ENCODE data around the gene YARS2. TPM values are rescaled to one million over a fixed set of nuclear protein-coding genes. Genes with fewer than 3 reads are reported as not detected.

The YARS2 gene
- polyA plus RNA-seq (2013, experiment 1 of 2), result 34.5 TPM
- 35.5 TPM for polyA plus RNA-seq (2013, experiment 2 of 2)

GRCh38 chr12:32755654-32756475, at the start of gene YARS2:
YARS2 (minus strand) TSS chr12:32755897; CDS start chr12:32755874, 23 bp downstream.
- H3K27me3 ChIP-seq (ENCODE audit: insufficient read depth, low read length, poor library complexity), result no peaks in the 10 kb centered on the region
- H3K4me1 ChIP-seq (ENCODE audit: control insufficient read depth, low read depth, low read length), result peaks cover 4% of the 10 kb centered on the region
- H2BK5ac ChIP-seq (ENCODE audit: low read length), result peak within 1 kb of the TSS; percentile 21
- peaks cover 2% of the 10 kb centered on the region for H3K36me3 ChIP-seq (ENCODE audit: control insufficient read depth, insufficient read depth, low read length)
- H4K8ac ChIP-seq (ENCODE audit: low read depth, low read length), result peak within 1 kb of the TSS; percentile 93
- H2BK120ac ChIP-seq (ENCODE audit: low read depth, low read length), result no peak within 1 kb of the TSS
- H3K4me3 ChIP-seq (ENCODE audit: low read length), result peak within 1 kb of the TSS; percentile 74
- peaks cover 10% of the 10 kb centered on the region for H3K79me1 ChIP-seq (ENCODE audit: low read length)
- no peak within 1 kb of the TSS for H2AK5ac ChIP-seq (ENCODE audit: low read length)
- H2BK15ac ChIP-seq (replicated peaks; ENCODE audit: low read depth), result no peak within 1 kb of the TSS
- peak; percentile 99 for DNase-seq
- H3K56ac ChIP-seq (ENCODE audit: low read length), result peak within 1 kb of the TSS; percentile 94
- no peak within 1 kb of the TSS for H3K23ac ChIP-seq (ENCODE audit: low read length)
- H3K4me2 ChIP-seq (ENCODE audit: low read length), result peak within 1 kb of the TSS; percentile 86
- H3K9ac ChIP-seq (ENCODE audit: low read length), result peak within 1 kb of the TSS; percentile 88
- peak within 1 kb of the TSS; percentile 32 for H3K27ac ChIP-seq (ENCODE audit: low read depth, low read length)
- peaks cover 16% of the 10 kb centered on the region for H3K79me2 ChIP-seq (ENCODE audit: control insufficient read depth, insufficient read depth, low read length)
- H4K5ac ChIP-seq (ENCODE audit: low read length), result peak within 1 kb of the TSS; percentile 63
- H3K4ac ChIP-seq (ENCODE audit: low read depth, low read length), result no peak within 1 kb of the TSS
- peak within 1 kb of the TSS; percentile 11 for H3K18ac ChIP-seq (ENCODE audit: low read length)
- no CpG with 5 or more reads among the region's 39 CpGs for WGBS (ENCODE audit: extremely low coverage, insufficient coverage, low lambda C conversion rate)

- no peak for DNase-seq
Observed at GRCh38 chr12:32804301-32804700, 48.6 kb upstream of the YARS2 start.

GRCh38 chr12:32801269-32801980, 45.7 kb upstream of the YARS2 start:
- Histone ChIP-seq H3K27me3 (ENCODE audit: insufficient read depth, low read length, poor library complexity) (no peaks in the 10 kb centered on the region), H3K23ac (ENCODE audit: low read length) (no peak overlapping the region), H4K8ac (ENCODE audit: low read depth, low read length) (no peak overlapping the region), H2AK5ac (ENCODE audit: low read length) (no peak overlapping the region), H3K4me2 (ENCODE audit: low read length) (no peak overlapping the region), H3K9ac (ENCODE audit: low read length) (no peak overlapping the region), H3K56ac (ENCODE audit: low read length) (no peak overlapping the region), H2BK15ac (replicated peaks; ENCODE audit: low read depth) (no peak overlapping the region), H3K4me1 (ENCODE audit: control insufficient read depth, low read depth, low read length) (no peaks in the 10 kb centered on the region), H3K4me3 (ENCODE audit: low read length) (no peak overlapping the region), H3K4ac (ENCODE audit: low read depth, low read length) (no peak overlapping the region), H3K18ac (ENCODE audit: low read length) (no peak overlapping the region), H3K79me1 (ENCODE audit: low read length) (no peaks in the 10 kb centered on the region), H2BK5ac (ENCODE audit: low read length) (no peak overlapping the region), H4K5ac (ENCODE audit: low read length) (no peak overlapping the region), H2BK120ac (ENCODE audit: low read depth, low read length) (no peak overlapping the region), H3K36me3 (ENCODE audit: control insufficient read depth, insufficient read depth, low read length) (no peaks in the 10 kb centered on the region), H3K79me2 (ENCODE audit: control insufficient read depth, insufficient read depth, low read length) (no peaks in the 10 kb centered on the region), H3K27ac (ENCODE audit: low read depth, low read length) (no peak overlapping the region)
- no CpG with 5 or more reads among the region's 5 CpGs for WGBS (ENCODE audit: extremely low coverage, insufficient coverage, low lambda C conversion rate)
- no peak for DNase-seq

More at GRCh38 chr12:32804301-32804700, 48.6 kb upstream of the YARS2 start:
- no peaks in the 10 kb centered on the region for H3K27me3 ChIP-seq (ENCODE audit: insufficient read depth, low read length, poor library complexity)
- no peak overlapping the region for H3K23ac ChIP-seq (ENCODE audit: low read length)
- no peak overlapping the region for H4K8ac ChIP-seq (ENCODE audit: low read depth, low read length)
- no peak overlapping the region for H3K4ac ChIP-seq (ENCODE audit: low read depth, low read length)
- no peak overlapping the region for H2BK15ac ChIP-seq (replicated peaks; ENCODE audit: low read depth)
- no peak overlapping the region for H3K4me3 ChIP-seq (ENCODE audit: low read length)
- no peaks in the 10 kb centered on the region for H3K79me1 ChIP-seq (ENCODE audit: low read length)
- no peak overlapping the region for H4K5ac ChIP-seq (ENCODE audit: low read length)
- no peak overlapping the region for H3K56ac ChIP-seq (ENCODE audit: low read length)
- no peaks in the 10 kb centered on the region for H3K36me3 ChIP-seq (ENCODE audit: control insufficient read depth, insufficient read depth, low read length)
- no peak overlapping the region for H3K4me2 ChIP-seq (ENCODE audit: low read length)
- no peak overlapping the region for H2BK5ac ChIP-seq (ENCODE audit: low read length)
- H3K18ac ChIP-seq (ENCODE audit: low read length), result no peak overlapping the region
- no peaks in the 10 kb centered on the region for H3K4me1 ChIP-seq (ENCODE audit: control insufficient read depth, low read depth, low read length)
- H3K27ac ChIP-seq (ENCODE audit: low read depth, low read length), result no peak overlapping the region
- H2BK120ac ChIP-seq (ENCODE audit: low read depth, low read length), result no peak overlapping the region
- no peak overlapping the region for H3K9ac ChIP-seq (ENCODE audit: low read length)
- no peak overlapping the region for H2AK5ac ChIP-seq (ENCODE audit: low read length)
- no peaks in the 10 kb centered on the region for H3K79me2 ChIP-seq (ENCODE audit: control insufficient read depth, insufficient read depth, low read length)
- WGBS (ENCODE audit: extremely low coverage, insufficient coverage, low lambda C conversion rate), result no CpG with 5 or more reads among the region's 3 CpGs

GRCh38 chr12:32794281-32794680, 38.6 kb upstream of the YARS2 start:
- Histone ChIP-seq H2BK120ac (ENCODE audit: low read depth, low read length) (no peak overlapping the region), H3K9ac (ENCODE audit: low read length) (no peak overlapping the region), H3K79me1 (ENCODE audit: low read length) (no peaks in the 10 kb centered on the region), H3K27ac (ENCODE audit: low read depth, low read length) (no peak overlapping the region), H2AK5ac (ENCODE audit: low read length) (no peak overlapping the region), H4K8ac (ENCODE audit: low read depth, low read length) (no peak overlapping the region), H2BK5ac (ENCODE audit: low read length) (no peak overlapping the region), H3K18ac (ENCODE audit: low read length) (no peak overlapping the region), H3K4me1 (ENCODE audit: control insufficient read depth, low read depth, low read length) (no peaks in the 10 kb centered on the region), H3K79me2 (ENCODE audit: control insufficient read depth, insufficient read depth, low read length) (no peaks in the 10 kb centered on the region), H3K4ac (ENCODE audit: low read depth, low read length) (no peak overlapping the region), H3K36me3 (ENCODE audit: control insufficient read depth, insufficient read depth, low read length) (no peaks in the 10 kb centered on the region), H4K5ac (ENCODE audit: low read length) (no peak overlapping the region), H2BK15ac (replicated peaks; ENCODE audit: low read depth) (no peak overlapping the region), H3K27me3 (ENCODE audit: insufficient read depth, low read length, poor library complexity) (no peaks in the 10 kb centered on the region), H3K4me3 (ENCODE audit: low read length) (no peak overlapping the region), H3K4me2 (ENCODE audit: low read length) (no peak overlapping the region), H3K56ac (ENCODE audit: low read length) (no peak overlapping the region), H3K23ac (ENCODE audit: low read length) (no peak overlapping the region)
- DNase-seq, result no peak
- WGBS (ENCODE audit: extremely low coverage, insufficient coverage, low lambda C conversion rate), result no CpG with 5 or more reads among the region's 4 CpGs

- Histone ChIP-seq H4K8ac (ENCODE audit: low read depth, low read length) (no peak overlapping the region), H3K79me2 (ENCODE audit: control insufficient read depth, insufficient read depth, low read length) (no peaks in the 10 kb centered on the region), H3K56ac (ENCODE audit: low read length) (no peak overlapping the region), H3K4me1 (ENCODE audit: control insufficient read depth, low read depth, low read length) (no peaks in the 10 kb centered on the region), H4K5ac (ENCODE audit: low read length) (no peak overlapping the region), H2BK120ac (ENCODE audit: low read depth, low read length) (no peak overlapping the region), H3K36me3 (ENCODE audit: control insufficient read depth, insufficient read depth, low read length) (no peaks in the 10 kb centered on the region), H2BK15ac (replicated peaks; ENCODE audit: low read depth) (no peak overlapping the region), H3K27me3 (ENCODE audit: insufficient read depth, low read length, poor library complexity) (no peaks in the 10 kb centered on the region), H2BK5ac (ENCODE audit: low read length) (no peak overlapping the region), H3K4me3 (ENCODE audit: low read length) (no peak overlapping the region), H2AK5ac (ENCODE audit: low read length) (no peak overlapping the region), H3K4me2 (ENCODE audit: low read length) (no peak overlapping the region), H3K79me1 (ENCODE audit: low read length) (no peaks in the 10 kb centered on the region), H3K27ac (ENCODE audit: low read depth, low read length) (no peak overlapping the region), H3K23ac (ENCODE audit: low read length) (no peak overlapping the region), H3K9ac (ENCODE audit: low read length) (no peak overlapping the region), H3K18ac (ENCODE audit: low read length) (no peak overlapping the region), H3K4ac (ENCODE audit: low read depth, low read length) (no peak overlapping the region)
- no peak for DNase-seq
- no CpG with 5 or more reads among the region's 2 CpGs for WGBS (ENCODE audit: extremely low coverage, insufficient coverage, low lambda C conversion rate)
Observed at GRCh38 chr12:32789916-32790315, 34.2 kb upstream of the YARS2 start.
